Left kidney (tissue), 2 donors: ENCODE results near the gene MB. TPM values are rescaled to one million over a fixed set of nuclear protein-coding genes. Genes with fewer than 3 reads are reported as not detected.

Experiments used
- DNase-seq: peaks from one replicate; pipeline ENCODE4 v3.0.0-alpha.2; 2013
- polyA plus RNA-seq: library from polyadenylated mRNA; unstranded; fragments of 120-200 nt; gene quantifications from one replicate; pipeline ENCODE4 v1.2.1, GENCODE V29; 2013; ENCODE audit not compliant: insufficient read length

Gene MB
- polyA plus RNA-seq, 1 donor = not detected

DNA sequence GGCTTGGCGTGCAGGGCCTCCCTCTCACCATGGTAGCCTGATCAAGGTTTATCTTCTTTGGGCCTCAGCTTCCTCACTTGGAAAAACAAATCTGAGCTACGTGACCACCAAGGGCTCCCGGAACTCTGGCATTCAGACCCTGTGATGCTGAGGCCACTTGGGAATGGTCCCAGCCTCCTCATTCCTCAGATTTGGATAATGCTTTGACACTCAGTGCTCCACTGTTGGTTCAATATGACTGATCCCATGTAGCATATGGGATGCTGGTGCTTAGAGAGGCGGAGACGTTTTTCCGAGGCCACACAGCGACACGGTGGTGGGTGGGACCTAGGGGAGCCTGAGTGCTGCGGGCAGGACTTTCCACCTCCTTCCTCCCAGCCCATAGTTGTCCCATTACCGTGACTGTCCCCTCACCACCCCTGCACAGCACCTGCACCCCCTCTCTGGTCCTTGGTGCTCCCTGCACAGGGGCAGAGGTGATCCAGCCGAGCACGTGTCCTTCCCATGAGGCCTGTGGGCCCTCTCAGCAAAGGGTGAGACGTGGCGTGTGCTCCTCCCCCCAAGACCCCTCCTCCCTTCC, 23.1 kb downstream of the MB start:
- DNase-seq = no peak

DNA sequence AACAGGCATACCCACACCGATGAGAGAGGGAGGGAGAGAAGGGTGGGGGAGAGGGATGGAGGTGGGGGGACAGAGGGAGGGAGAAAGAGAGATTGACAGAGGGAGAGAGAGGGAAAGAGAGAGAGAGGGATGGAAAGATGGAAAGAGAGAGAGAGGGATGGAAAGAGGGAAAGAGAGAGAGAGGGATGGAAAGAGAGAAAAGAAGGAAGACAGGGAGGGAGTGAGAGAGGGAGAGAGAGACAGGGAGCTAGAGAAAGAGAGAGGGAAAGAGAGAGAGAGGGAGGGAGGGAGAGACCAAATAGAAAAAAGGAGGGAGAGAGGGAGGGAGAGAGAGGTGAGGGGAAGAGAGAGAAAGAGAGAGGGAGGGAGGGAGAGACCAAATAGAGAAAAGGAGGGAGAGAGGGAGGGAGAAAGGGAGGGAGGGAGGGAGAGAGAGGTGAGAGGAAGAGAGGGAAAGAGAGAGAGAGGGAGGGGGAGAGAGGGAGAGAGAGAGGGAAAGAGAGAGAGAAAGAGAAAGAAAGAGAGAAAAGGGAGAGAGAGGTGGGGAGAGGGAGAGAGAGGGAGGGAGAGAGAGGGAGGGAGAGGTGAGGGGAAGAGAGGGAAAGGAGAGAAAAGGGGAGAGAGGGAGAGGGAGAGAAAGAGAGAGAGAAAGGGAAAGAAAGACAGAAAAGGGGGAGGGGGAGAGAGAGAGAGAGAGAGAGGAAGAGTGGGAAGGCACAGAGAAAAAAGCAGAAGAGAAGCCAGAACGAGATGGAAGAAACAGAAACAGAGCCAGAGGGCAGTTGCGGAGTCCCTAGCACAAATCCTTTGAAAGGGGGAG, 23.8 kb downstream of the MB start:
- DNase-seq = no peak

DNA sequence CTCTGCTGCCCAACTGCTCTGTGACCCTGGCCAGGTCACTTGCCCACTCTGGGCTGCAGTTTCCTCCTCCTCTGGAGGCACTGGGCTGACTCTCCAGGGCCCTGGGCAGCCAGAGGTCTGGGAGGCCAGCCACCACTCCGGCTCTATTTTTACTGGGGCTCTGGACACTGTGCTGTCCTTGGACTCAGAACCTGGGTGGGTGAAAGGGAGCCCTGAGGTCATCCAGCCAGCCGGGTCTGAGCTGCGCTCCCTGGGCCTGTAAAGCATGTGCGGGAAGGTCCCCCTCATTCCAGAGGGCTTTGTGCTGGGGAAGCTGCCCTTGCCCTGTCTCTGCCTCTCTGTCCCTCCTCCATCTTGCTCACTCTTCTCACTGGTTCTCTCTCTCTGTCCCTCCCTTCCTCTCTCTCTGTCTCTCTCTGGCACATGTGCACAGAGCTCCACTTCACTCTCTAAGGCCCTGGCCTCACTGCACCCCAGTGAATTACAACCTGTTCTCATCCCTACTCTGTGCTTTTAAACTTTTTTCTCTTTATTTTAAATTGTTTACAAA, 24.6 kb downstream of the MB start:
- DNase-seq = no peak

DNA sequence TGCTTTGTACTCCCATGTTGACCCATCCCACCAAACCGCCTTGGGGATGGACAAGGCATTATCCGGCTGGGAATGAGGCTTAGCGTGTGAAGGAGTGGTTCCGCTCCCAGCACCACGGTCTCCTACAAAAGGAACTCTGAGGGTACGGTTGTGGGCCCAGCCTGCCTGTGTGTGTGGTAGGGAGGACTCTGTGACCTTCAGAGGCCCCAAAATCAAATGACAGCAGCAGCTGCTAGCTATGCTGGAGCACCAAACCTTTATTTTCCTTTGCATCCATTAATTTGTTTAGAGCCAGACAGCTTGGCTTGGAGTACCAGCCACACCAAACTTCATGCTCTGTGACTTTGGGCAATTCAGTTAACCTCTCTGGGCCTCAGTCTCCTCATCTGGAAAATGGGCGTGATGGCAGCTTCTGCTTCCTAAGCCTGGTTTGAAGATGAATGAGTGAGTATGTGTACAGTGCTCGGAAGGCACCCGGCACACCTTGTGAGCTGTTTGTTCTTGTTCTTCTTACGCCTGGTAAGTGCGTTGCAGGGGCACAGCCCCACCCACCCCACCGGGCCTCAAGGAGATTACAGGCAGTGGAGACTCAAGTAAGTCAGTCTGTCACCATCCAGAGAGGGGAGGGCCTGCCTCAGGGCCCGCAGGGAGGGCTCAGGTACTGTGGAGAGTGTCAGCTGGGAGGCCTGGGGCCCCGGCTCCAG, 25.3 kb downstream of the MB start:
- no peak for DNase-seq

DNA sequence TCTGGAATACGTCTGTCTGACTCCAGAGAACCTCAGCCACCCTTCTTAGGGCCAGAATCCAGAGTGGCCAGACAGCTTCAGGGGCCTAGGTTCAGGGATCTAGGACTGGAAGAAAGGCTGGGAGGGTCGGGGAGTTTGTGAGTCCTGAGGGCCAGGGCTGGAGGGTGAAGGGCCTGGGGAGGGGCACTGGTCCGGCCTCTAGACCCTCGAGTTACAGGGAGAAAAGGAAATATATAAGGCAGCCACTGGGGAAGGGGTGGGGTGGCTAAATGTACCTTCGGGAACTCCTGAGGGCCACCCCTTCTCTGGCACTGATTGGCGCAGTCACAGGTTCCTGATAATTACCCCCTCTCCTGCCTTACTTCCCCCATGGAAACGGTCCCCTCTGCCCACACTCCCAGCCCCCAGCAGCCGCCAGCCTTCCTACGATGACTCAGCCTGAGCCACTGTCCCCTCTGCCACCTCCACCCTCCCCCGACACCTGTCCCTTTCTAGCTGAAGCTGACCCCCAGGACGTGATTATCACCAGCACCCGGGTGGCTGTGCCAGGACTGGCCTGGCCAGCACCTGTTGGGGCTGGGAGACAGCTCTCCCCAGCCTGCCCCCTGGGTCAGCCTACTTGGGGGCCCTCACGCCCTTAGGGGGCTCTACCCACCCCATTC, 26.4 kb downstream of the MB start:
- DNase-seq = no peak

DNA sequence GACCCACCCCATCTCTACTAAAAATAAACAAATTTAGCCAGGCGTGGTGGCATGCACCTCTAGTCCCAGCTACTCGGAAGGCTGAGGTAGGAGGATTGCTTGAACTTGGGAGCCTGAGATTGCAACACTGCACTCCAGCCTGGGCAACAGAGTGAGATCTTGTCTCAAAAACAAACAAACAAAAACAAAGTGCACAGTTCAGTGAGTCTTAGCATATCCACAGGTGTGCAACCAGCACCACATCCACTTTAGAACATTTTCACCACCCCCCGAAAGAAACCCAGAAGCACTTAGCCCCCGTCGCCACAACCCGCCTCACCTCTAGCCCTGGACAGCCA, 27.4 kb downstream of the MB start:
- no peak for DNase-seq

DNA sequence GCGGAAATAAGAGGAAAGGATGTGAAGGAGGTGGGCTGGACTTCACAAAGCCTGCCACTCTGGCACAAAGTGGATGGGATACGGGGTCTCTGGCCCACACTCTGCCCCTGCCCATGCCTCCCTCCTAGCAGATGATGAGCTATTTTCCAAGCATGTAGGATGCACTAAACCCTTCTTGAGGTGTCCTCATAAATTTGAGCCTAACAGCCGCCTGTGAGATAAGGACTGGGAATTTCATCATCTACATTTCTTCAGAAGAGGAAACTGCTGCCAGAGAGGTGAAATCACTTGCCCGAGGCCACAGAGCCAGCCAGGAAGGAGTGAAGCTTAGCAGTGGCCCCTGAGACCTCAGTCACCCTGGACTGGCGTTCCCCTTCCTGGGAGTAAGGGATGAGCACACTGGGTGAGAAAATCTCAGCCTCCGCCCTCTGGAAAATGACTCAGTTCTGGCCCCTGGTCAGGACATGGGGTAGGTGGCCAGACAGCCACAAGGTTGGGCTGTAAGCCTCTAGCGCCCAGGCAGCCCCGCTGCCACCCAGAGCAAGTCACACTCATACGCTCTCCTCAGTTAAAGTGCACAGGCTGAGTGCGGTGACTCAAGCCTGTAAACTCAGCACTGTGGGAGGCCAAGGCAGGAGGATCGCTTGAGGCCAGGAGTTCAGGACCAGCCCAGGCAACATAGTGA, 27.9 kb downstream of the MB start:
- DNase-seq = no peak

DNA sequence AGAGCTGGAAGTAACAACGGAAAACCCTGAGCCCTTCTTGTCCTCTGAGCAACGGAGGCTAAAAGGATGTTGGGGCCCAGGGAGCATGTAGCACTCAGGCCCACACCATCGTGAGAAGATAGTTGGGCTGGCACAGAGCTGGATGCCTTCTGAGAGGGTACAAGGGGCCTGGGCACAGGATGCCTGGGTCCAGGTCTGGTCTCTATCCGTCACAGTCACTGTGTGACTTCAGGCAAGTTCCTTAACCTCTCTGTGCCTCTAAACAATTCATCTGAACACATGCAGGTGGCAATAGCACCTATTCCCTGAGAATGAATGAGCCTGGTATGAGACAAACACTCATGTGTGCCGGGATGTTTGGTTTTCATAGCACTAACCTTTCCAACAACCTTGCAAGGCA, 29.2 kb downstream of the MB start:
- no peak for DNase-seq

DNA sequence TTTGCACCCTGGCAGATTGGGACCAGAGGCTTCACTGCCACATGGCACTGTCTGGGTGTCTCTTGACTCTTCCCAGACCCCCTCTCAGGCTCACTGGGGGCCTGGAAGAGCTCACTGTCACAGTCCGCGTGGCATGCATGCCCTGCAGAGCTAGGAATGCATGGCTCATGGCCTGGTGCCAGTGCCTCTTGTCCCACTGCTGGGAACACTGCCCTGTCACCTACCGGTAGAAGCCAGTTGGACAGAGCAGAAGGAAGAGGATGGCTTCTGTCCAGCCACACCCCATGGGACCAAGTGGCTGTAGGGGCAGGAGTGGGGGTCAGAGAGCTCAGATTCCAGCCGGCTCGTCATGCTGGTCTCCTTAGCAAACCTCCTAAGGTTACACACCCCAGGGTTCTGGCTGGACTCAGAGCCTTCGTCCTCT, 29.7 kb downstream of the MB start:
- no peak for DNase-seq

DNA sequence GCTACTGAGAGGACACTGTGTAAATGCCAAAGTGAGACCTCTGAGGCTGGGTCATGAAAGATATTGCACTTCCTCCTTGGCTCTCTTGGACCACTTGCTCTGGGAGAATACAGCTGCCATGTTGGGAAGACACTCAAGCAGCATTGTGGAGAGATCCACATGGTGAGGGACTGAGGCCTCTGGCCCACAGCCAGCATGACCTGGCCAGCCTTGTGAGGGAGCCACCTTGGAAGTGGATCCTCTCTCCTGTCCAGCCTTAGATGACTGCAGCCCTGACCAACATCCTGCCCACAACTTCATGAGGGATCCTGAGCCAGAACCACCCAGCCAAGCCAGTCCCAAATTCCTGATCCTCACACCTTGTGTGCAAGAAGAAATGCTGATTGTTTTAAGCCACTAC, 30.4 kb downstream of the MB start:
- DNase-seq = no peak

DNA sequence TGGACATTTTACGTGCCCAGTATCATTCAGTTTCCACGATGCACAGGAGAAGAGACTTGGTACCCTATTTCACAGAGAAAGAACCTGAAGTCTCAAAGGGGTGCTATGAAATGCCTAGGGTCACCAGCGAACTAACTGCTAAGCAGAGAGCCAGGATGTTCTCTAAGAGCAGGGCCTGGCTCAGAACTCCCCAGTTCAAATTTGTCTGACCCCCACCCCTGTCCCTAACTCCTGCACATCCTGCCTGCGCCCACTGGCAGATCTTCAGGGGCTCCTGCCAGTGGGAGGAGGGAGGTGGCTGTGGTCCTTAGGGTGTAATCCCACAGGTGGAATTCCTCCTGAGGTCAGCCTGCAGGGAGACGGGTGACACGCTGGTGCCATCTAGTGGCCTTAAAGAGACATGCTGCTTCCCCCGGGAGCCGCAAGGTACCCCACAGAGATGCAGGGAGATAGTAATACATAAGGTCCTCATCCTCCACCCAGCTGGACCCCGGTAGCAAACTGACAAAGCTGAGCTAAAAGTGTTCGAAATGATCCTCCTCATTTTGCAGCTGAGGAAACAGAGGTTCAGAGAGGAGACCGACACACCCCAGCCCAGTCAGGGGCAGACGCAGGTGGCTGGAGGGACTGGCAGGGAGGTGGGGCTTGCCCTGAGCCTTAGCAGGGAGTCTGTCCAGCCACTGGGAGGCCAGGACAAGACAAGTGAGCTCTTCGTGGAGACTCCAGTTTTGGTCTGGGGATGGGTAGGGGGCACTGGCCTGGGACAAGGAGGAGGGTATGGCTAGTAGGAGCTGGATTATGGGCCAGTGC, 34.1 kb downstream of the MB start:
- DNase-seq = peak; percentile 55

DNA sequence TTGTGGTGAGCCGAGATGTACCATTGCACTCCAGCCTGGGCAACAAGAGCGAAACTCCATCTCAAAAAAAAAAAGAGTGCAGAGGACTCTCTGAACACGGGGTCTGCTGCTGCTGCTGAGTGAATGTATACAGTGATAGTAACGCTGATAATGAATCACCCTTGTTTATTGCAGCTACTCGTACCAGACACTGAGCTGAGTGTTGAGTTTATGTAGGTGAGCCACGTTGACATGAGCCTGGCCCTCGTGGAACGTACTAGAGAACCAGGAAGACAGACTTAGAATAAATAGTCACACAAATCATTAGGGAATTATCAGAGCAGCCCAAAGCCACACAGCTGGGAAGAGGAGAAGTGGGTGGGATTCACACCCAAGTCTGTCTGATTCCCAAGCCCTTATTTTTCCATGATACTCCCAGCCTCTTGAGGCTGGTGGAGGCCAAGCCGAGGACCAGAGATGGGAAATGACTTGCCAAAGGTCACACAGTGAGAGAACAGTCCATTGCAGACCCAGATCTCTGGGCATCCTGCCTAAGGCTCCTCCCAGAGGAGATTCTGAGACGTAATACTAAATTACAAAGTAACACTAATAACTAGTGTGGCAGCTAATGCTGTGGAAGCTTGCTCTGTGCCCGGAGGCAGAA, 34.8 kb downstream of the MB start:
- no peak for DNase-seq

DNA sequence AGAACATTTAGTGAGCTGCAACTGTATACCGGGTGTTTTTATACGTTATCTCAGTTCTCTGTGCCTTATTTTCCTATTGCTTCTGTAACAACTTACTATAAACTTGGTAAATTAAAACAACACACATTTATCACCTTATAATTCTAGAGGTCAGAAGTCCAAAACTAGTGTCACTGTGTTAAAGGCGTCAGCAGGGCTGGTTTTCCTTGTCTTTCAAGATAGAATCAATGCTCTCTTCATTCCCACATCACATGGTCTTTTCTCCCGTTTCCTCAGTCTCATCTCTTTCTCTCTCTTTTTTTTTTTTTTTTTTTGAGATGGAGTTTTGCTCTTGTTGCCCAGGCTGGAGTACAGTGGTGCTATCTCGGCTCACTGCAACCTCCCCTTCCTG, 36.1 kb downstream of the MB start:
- DNase-seq = no peak

DNA sequence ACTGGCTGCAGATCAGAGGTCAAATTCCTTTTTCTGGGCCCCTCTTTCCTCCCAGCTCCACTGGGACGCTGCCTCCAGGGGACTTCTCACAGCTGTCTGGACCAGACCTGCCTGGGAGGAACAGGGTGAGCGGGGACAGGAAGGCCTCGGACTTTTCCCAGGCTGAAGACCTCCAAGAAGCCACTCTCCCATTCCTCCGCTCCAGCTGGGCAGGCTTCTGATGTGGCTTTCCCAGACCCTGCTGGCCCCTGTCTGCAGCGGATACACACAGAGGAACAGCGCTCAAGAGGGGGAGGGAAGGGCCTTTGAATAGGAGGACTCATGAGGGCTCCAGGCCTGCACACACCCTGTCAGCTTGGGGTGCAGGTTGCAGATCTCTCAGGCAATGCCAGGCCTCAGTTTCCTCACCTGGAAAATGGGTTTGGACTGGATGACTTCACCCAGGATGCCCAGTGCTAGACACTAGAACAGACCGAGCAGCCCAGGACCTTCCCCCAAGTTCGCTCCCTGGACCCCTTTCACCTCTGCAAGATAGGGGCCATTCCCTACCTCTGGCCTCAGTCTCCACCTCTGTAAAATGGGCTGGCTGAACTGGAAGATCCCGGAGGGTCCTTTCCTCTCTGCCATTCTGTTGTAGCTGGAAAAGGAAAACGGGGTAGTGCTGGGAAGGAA, 36.6 kb downstream of the MB start:
- no peak for DNase-seq

DNA sequence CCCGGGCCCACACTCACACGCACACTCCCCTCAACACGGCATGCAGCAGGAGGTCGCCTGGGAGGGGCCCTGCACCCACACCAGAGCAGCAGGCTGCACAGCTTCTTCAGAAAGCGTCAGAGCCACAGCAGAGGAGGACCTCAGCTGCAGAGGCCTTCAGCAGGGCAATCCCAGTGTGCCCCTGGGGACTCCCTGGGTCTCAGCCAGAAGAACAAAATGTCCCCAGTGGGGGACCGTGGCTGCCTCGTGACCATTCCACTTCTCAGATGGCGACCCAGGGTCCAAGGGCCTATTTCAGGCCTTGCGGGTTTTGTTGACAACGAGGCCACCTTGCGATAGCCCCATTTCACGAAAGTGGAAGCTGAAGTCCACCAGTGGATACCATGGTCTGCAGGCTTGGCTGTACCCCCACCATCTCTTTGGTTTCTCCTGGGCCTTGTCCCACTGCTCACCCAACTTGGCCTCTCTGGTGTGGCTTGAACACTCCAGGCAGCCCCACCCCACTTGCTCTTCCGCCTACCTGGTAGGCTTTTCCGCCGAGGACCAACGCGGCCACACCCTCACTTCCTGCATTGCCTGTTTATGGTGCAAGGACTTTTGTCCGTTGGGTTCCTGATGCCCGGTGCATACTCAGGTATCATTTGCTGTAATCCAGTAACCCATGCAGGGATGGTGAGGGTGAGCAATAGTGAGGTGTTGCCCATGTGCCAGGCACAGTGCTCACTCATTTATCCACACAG, 38.1 kb downstream of the MB start:
- DNase-seq = no peak

DNA sequence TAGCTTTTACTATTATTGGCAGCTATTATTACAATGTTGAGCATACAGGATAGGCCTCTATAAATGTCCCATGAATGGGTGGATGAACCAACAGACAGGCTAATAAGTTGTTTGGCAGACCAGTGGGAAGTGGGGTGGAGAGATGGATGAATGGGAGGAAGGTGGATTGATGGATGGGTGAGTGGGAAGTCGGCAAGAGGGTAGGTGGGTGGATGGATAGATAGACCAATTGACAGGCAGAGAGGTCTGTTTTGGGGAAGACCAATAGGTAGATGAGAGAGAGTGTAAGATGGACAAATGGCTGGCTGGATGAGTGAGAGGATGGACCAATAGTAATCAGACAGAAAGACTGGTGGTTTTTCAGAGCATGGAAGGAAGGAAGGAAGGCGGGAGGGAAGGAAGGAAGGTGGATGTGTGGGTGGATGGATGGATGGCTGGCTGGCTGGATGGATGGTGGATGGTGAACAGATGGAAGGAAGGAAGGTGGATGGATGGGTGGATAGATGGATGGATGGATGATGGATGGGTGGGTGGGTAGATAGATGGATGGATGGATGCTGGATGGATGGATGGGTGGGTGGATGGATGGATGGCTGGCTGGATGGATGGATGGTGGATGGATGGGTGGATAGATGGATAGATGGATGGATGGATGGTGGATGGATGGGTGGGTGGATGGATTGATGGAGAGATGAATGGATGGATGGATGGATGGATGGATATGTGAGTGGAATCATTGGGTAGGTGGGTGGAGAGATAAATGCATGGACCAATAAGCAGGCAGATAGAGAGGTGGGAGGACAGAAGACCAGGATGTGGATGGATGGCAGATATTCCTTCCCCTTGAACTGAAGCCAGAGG, 39.1 kb downstream of the MB start:
- no peak for DNase-seq

DNA sequence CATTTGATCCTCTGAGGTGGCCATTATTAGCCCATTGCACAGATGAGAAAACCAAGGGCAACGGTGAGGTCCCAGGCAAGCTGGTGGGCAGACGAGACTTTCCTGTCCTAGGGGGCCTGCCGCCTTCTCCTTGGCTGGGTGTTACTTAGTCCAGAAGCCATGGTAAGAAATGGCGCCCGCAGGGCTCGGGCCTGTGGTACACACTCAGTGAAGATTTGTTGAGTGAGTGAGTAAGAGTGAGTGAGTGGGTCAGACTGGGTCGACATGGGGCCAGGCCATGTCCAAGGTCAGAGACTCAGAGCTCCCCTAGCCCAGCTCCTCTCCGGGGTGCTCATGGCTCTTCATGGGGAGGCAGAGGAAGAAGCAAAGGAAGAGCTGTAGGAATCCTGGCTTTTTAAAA, 40.5 kb downstream of the MB start:
- DNase-seq = no peak

DNA sequence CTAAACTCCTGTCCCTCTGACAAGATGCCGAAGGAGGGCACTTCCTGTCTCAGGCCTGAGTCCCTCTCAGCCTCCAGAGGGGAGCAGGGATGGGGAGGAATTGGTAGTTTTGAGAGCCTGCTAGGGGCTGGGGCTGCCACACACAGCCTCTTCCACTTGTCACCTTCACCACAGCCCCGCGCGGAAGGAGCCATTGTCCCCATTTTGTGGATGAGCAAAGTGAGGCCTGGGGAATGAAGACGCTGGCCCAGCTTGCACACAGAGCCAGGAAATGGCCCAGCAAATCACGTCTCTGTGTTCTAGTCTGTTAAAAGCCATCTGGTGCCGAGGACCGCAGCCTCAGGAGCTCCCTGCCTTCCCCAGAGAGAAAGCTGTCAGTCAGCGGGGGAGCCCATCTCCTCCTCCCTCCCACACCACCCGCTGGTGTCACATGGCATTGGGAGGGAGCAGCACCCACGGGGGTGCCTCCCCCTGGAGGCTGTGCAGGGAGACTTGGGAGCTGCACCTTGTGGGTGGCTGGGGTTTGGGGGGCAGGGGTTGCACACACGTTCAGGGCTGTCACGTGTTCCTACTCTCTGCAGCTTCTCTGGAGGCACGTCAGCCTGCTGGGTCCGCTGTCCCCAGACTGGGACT, 41.9 kb downstream of the MB start:
- DNase-seq = no peak
